ENCODE data around the gene PSMD8. TPM values are rescaled to one million over a fixed set of nuclear protein-coding genes. Genes with fewer than 3 reads are reported as not detected.
"Not testable (repeated sequence)": the region's sequence is repeated elsewhere in the genome, so short reads cannot be mapped to it uniquely, and the experiment has no call there.

PSMD8 gene
- total RNA-seq, 2 donors from 2014 or later: 126 to 184 TPM

DNA sequence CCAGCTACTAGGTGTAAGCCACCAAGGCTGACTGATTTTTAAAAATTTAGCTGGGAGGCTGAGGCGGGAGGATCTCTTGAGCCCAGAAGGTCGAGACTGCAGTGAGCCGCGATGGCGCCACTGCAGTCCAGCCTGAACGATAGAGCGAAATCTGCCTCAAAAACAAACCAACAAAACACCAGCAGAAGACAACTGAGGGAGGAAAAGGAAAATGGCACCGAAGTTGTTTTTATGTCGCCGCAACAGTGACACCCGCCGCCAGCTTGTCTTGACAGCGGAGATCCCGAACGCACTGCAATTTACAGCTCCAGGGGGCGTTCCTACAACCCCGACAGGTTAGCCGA lies 28.2 kb downstream of the PSMD8 start:
- no peaks in the 10 kb centered on the region for H3K27me3 ChIP-seq
- H3K4me3 ChIP-seq: peak overlapping the region; percentile 97
- H3K4me1 ChIP-seq: peaks cover 7% of the 10 kb centered on the region
- H3K36me3 ChIP-seq: no peaks in the 10 kb centered on the region
- H3K9ac ChIP-seq (ENCODE audit: low read depth in 2 of 2, low read length in 2 of 2): peak overlapping the region; percentile 8 to 26
- H3K27ac ChIP-seq: peak overlapping the region; percentile 84
- no peak for DNase-seq
- TF ChIP-seq, protein P1, sequence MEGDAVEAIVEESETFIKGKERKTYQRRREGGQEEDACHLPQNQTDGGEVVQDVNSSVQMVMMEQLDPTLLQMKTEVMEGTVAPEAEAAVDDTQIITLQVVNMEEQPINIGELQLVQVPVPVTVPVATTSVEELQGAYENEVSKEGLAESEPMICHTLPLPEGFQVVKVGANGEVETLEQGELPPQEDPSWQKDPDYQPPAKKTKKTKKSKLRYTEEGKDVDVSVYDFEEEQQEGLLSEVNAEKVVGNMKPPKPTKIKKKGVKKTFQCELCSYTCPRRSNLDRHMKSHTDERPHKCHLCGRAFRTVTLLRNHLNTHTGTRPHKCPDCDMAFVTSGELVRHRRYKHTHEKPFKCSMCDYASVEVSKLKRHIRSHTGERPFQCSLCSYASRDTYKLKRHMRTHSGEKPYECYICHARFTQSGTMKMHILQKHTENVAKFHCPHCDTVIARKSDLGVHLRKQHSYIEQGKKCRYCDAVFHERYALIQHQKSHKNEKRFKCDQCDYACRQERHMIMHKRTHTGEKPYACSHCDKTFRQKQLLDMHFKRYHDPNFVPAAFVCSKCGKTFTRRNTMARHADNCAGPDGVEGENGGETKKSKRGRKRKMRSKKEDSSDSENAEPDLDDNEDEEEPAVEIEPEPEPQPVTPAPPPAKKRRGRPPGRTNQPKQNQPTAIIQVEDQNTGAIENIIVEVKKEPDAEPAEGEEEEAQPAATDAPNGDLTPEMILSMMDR (IDR thresholded peaks at IDR 0.05): no peak
- intact Hi-C loops (cut with DNase I): loop anchor here (10.0 kb wide), 1 partner anchor 212 kb away; the partner anchor contains the start of genes EIF3K and MAP4K1
- no peaks in the 10 kb centered on the region for H3K9me3 ChIP-seq

DNA sequence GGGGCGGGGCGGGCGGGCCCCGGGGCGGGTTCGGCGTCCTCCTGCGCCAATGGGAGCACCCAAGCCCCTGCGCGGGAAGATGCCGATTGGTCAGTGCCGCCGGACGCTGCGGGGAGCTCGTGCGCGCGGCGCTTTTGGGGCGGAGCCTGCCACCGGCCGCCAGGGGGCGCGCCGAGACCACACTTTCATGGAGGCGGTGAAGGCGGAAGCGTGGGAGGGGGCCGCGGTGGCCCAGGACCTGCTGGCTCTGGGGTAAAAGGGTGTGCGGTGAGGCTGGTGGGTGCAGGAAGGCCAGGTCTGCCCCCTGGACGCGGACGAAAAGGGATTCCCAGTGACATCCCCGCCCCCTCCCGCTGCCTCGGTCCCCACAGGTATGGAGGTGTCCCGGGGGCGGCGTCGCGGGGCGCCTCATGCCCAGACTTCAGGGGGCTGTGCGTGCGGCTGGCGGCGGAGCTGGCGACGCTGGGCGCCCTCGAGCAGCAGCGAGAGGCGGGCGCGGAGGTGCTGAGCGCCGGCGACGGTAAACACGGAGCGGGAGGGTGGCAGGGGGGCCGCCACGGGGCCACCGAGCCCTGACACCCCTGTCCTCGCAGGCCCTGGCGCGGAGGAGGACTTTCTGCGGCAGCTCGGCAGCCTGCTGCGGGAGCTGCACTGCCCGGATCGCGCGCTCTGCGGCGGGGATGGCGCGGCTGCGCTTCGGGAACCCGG lies 28.8 kb downstream of the PSMD8 start, which contains the start of gene FAM98C:
FAM98C (plus strand) TSS at position 127 of the 708 bp plus-strand sequence; CDS start at position 188, 61 bp downstream.
- TF ChIP-seq, protein P1 (IDR thresholded peaks at IDR 0.05): peak; percentile 99
- DNase-seq: peak; percentile 97
- Histone ChIP-seq H3K4me3 (peak within 1 kb of the TSS; percentile 97), H3K9me3 (no peaks in the 10 kb centered on the region), H3K27me3 (no peaks in the 10 kb centered on the region), H3K9ac (ENCODE audit: low read depth in 2 of 2, low read length in 2 of 2) (peak within 1 kb of the TSS; percentile 92 to 99), H3K4me1 (peaks cover 7% of the 10 kb centered on the region), H3K36me3 (no peaks in the 10 kb centered on the region), H3K27ac (peak within 1 kb of the TSS; percentile 84)
- intact Hi-C loops (cut with DNase I): loop anchor here (10.0 kb wide), 1 partner anchor 212 kb away; the partner anchor contains the start of genes EIF3K and MAP4K1

DNA sequence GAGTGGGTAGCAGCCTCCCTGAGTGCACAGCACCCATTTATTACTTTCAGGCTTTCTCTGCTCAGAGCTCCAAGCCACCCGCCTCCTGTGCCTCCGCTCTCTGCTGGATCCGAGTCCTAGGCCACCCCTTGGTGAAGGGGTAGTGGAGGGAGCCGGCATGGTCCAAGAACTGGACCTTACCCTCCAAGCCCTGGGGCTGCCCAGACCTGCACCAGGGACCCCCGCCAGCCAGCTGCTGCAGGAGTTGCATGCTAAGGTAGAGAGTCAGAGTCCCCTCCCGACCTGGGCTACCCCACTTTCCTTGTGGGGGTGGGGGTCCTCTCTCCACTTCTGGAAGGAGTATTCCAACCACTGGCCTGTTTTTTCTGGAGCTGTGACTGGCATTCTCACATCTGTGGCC lies 30.5 kb downstream of the PSMD8 start:
- no peak for DNase-seq
- intact Hi-C loops (cut with DNase I): loop anchor here (10.0 kb wide), 1 partner anchor 210 kb away; the partner anchor contains the start of genes EIF3K and MAP4K1
- H3K27ac ChIP-seq: no peak overlapping the region

DNA sequence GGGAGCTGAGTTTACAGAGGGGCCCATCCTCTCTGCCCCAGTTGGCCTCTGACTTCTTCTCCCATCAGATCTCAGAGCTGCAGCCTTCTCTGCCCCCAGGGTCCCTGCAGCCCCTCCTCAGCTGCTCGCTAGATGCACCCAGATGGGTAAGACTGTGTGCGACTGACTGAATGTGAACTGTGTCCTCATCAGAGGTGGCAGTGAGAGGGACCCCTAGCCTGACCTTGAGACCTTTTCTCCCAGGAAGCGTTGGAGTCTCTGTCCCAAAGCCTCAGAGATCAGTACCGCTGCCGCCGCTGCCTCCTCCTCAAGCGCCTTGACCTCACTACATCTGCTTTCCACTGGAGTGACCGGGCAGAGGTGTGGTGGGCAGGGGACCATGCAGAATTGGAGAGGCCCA lies 30.9 kb downstream of the PSMD8 start:
- intact Hi-C loops (cut with DNase I): loop anchor here (10.0 kb wide), 1 partner anchor 210 kb away; the partner anchor contains the start of genes EIF3K and MAP4K1
- TF ChIP-seq, protein P1 (IDR thresholded peaks at IDR 0.05): no peak
- no peaks in the 10 kb centered on the region for H3K27me3 ChIP-seq

More for the DNA sequence above, 30.5 kb downstream of the PSMD8 start:
- H3K4me1 ChIP-seq: peaks cover 7% of the 10 kb centered on the region
- no peaks in the 10 kb centered on the region for H3K36me3 ChIP-seq
- peak overlapping the region in 1 of 2 donors; percentile 35 for H3K9ac ChIP-seq (ENCODE audit: low read depth in 2 of 2, low read length in 2 of 2)
- TF ChIP-seq, protein P1 (IDR thresholded peaks at IDR 0.05): no peak
- no peaks in the 10 kb centered on the region for H3K27me3 ChIP-seq
- no peak overlapping the region for H3K4me3 ChIP-seq
- no peaks in the 10 kb centered on the region for H3K9me3 ChIP-seq

DNA sequence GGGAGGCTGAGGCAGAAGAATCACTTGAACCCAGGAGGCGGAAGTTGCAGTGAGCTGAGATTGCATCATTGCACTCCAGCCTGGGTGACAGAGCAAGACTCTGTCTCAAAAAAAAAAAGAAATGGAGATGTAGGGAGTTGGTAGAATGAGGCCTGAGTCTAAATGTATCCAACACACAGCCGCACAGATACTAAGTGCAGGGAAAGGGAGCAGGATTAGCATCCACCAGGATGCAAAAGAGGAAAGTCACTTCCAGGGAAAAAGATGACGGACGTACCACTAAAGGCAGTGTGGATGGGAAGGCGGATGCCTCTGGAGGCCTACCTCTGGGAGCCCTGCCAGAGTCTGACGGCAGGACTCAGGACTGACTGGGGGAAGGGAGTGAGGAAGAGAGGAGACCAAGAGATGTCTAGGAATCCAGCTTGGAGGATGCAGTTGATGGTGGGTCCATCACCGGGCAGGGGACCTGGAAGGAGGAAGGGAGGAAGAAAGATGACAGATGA lies 35.3 kb downstream of the PSMD8 start:
- no peaks in the 10 kb centered on the region for H3K9me3 ChIP-seq
- H3K4me3 ChIP-seq: no peak overlapping the region
- no peak overlapping the region for H3K27ac ChIP-seq
- intact Hi-C loops (cut with DNase I): loop anchor here (10.0 kb wide), 1 partner anchor 205 kb away; the partner anchor contains the start of genes EIF3K and MAP4K1
- no peaks in the 10 kb centered on the region for H3K4me1 ChIP-seq
- H3K27me3 ChIP-seq: no peaks in the 10 kb centered on the region
- TF ChIP-seq, protein P1 (IDR thresholded peaks at IDR 0.05): no peak
- H3K9ac ChIP-seq (ENCODE audit: low read depth in 2 of 2, low read length in 2 of 2): no peak overlapping the region
- H3K36me3 ChIP-seq: no peaks in the 10 kb centered on the region
- no peak for DNase-seq

More for the DNA sequence above, 30.9 kb downstream of the PSMD8 start:
- no peaks in the 10 kb centered on the region for H3K36me3 ChIP-seq
- H3K9ac ChIP-seq (ENCODE audit: low read depth in 2 of 2, low read length in 2 of 2): no peak overlapping the region
- DNase-seq: no peak
- H3K9me3 ChIP-seq: no peaks in the 10 kb centered on the region
- H3K27ac ChIP-seq: no peak overlapping the region
- peaks cover 7% of the 10 kb centered on the region for H3K4me1 ChIP-seq
- no peak overlapping the region for H3K4me3 ChIP-seq

DNA sequence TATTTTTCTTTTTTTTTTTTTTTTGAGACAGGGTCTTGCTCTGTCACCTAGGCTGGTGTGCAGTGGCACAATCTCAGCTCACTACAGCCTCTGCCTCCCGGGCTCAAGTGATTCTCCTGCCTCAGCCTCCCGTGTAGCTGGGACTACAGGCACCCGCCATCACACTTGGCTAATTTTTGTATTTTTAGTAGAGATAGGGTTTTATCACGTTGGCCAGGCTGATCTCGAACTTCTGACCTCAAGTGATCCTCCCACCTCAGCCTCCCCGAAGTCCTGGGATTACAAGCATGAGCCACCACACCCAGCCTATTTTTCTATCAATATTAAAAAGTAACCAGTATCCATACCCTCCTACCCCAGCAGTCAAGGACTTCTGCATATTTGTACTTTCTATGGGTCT lies 36.0 kb downstream of the PSMD8 start:
- H3K27me3 ChIP-seq; H3K4me1 ChIP-seq; H3K36me3 ChIP-seq; H3K9me3 ChIP-seq; H3K27ac ChIP-seq; H3K4me3 ChIP-seq; intact Hi-C loops (cut with DNase I); H3K9ac ChIP-seq (ENCODE audit: low read depth in 2 of 2, low read length in 2 of 2); DNase-seq: not testable (repeated sequence)

All from colonic mucosa (tissue), 4 donors.